Aorta (tissue), 5 donors: ENCODE data around the gene VPS35L. TPM values are rescaled to one million over a fixed set of nuclear protein-coding genes. Genes with fewer than 3 reads are reported as not detected.

Source experiments
- ATAC-seq: fragments of 200-7000 bp; cut with Tn5 transposase; one replicate; pipeline ENCODE4 v1.9.1; 2022; ENCODE audit warnings: moderate library complexity; ENCODE audit not compliant: low FRiP score
- DNase-seq, 2 donors: peaks; one replicate each; pipeline ENCODE4 v3.0.0-alpha.2; 2020
- H3K27ac ChIP-seq, 2 donors: one replicate each; pipeline ENCODE4 v1.5.1; 2013; ENCODE audit warnings: low read length in 2 of 2, mild to moderate bottlenecking in 2 of 2, moderate library complexity in 2 of 2, control low read depth in 1 of 2, inconsistent platforms in 1 of 2, low read depth in 1 of 2
- H3K27me3 ChIP-seq, 2 donors: one replicate each; pipeline ENCODE4 v1.6.1; 2013; ENCODE audit warnings: control low read depth in 1 of 2, low read length in 1 of 2, mild to moderate bottlenecking in 1 of 2, moderate library complexity in 1 of 2; ENCODE audit not compliant: insufficient read depth in 2 of 2, control insufficient read depth in 1 of 2
- H3K36me3 ChIP-seq, 2 donors: one replicate each; pipeline ENCODE4 v1.6.1; 2013; ENCODE audit warnings: control low read depth in 1 of 2, low read length in 1 of 2, mild to moderate bottlenecking in 1 of 2; ENCODE audit not compliant: insufficient read depth in 2 of 2, control insufficient read depth in 1 of 2
- H3K4me1 ChIP-seq, 2 donors: one replicate each; pipeline ENCODE4 v1.6.1; 2013; ENCODE audit warnings: low read length in 2 of 2, control low read depth in 1 of 2, mild to moderate bottlenecking in 1 of 2, moderate library complexity in 1 of 2; ENCODE audit not compliant: insufficient read depth in 2 of 2, control insufficient read depth in 1 of 2
- H3K4me3 ChIP-seq, 2 donors: one replicate each; pipeline ENCODE4 v1.5.1; 2013; ENCODE audit warnings: low read length in 2 of 2, control low read depth in 1 of 2, mild to moderate bottlenecking in 1 of 2
- H3K9me3 ChIP-seq: one replicate; pipeline ENCODE4 v1.6.1; 2013; ENCODE audit warnings: mild to moderate bottlenecking, low read length; ENCODE audit not compliant: control insufficient read depth
- WGBS, 2 donors: extraction: QIAGEN DNeasy Blood & Tissue Kit; methylation state at CpG; one replicate each; pipeline ENCODE4 v1.1.7; 2013; 5-methylcytosine and 5-hydroxymethylcytosine counted together
- intact Hi-C, 2 donors: fragments of 100-400 bp; cut with DNase I; formaldehyde crosslinking; loops; one replicate each; pipeline versions ENCODE4 v1.14.2 to v1.15.0; 2022
- long read RNA-seq, 2 donors: library from polyadenylated mRNA; unstranded; transcript quantifications; one replicate each; pipeline ENCODE4 v2.0.0, GENCODE V29; 2020 to 2021
- polyA plus RNA-seq, 2 donors: library from polyadenylated mRNA; stranded (reverse); fragments of 200-250 nt; gene quantifications; one replicate each; pipeline ENCODE4 v1.2.3, GENCODE V29; 2013
- total RNA-seq, 2 donors: library from RNA; stranded (reverse); fragmentation: NEBNext Ultra II Directional; extraction: Animal tissue kit (Norgen Biotek cat#: 25700); gene quantifications; one replicate each; pipeline ENCODE4 v1.2.1, GENCODE V29; 2021
- donor health status: healthy with polysubstance abuse.
- donor health status: Bipolar disorder and iron deficiency.
- donor health status: DM: no; HTN: no; CAD: no.
- donor health status: DM: no; HTN: no; CAD: no.
- donor health status: DM: yes; HTN: yes; CAD: no.

Gene VPS35L, protein sequence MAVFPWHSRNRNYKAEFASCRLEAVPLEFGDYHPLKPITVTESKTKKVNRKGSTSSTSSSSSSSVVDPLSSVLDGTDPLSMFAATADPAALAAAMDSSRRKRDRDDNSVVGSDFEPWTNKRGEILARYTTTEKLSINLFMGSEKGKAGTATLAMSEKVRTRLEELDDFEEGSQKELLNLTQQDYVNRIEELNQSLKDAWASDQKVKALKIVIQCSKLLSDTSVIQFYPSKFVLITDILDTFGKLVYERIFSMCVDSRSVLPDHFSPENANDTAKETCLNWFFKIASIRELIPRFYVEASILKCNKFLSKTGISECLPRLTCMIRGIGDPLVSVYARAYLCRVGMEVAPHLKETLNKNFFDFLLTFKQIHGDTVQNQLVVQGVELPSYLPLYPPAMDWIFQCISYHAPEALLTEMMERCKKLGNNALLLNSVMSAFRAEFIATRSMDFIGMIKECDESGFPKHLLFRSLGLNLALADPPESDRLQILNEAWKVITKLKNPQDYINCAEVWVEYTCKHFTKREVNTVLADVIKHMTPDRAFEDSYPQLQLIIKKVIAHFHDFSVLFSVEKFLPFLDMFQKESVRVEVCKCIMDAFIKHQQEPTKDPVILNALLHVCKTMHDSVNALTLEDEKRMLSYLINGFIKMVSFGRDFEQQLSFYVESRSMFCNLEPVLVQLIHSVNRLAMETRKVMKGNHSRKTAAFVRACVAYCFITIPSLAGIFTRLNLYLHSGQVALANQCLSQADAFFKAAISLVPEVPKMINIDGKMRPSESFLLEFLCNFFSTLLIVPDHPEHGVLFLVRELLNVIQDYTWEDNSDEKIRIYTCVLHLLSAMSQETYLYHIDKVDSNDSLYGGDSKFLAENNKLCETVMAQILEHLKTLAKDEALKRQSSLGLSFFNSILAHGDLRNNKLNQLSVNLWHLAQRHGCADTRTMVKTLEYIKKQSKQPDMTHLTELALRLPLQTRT
- total RNA-seq (10 to 100 TPM; 48.8 to 66.8 TPM), polyA plus RNA-seq (10 to 100 TPM; 31.4 to 32.8 TPM)
- long read RNA-seq, donor 1, transcript VPS35L-203 (31 exons, 3,855 nt) = major isoform, 42 of 101 reads
- long read RNA-seq, donor 1, partial matches to known transcripts = 39 of 101 reads
- long read RNA-seq, donor 1, other reads (novel, unspliced or antisense) = 19 of 101 reads
- long read RNA-seq, donor 2, transcript VPS35L-203 (31 exons, 3,855 nt) = major isoform, 16 of 64 reads
- long read RNA-seq, donor 2, partial matches to known transcripts = 29 of 64 reads
- long read RNA-seq, donor 2, other reads (novel, unspliced or antisense) = 18 of 64 reads

DNA sequence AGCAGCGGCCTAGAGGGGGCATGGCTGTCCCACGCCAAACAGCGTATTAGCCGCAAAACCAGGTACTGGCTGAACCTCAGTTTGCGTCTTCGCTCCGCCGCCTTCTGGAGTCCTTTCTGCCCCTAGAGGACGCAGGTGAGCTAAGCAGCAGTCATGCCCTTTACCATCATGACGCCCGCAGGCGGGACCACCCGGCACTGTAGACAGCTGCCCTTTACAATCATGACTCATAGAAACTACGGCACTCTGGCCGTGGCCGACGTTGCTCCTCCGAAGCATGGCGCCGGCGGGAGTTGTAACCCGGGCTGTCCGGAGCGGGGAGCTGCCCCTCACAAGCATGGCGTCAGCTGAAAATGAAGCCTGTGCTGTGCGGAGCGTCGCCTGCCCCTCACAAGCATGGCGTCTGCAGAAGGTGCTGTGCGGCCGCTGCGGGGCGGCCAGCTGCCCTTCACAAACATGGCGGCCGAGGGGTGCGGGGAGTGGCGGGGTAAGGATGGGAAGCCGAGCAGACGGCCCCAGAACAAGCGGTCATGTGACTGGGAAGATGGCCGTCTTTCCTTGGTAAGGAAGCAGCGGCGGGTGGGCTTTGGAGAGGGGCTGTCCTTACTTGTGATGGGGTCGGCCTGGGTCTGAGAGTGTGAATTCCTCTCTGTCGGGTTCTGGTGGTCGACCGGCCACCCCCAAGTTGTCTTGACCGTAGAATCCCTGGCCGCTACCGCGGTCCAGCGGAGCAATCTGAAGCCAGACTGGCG lies at the start of gene VPS35L:
VPS35L (plus strand) TSS at position 518 of the 752 bp plus-strand sequence; CDS start at position 545, 27 bp downstream.
- Histone ChIP-seq H3K27me3 (no peaks in the 10 kb centered on the region), H3K27ac (peak within 1 kb of the TSS in 1 of 2 donors; percentile 39), H3K36me3 (no peaks in the 10 kb centered on the region), H3K4me3 (peak within 1 kb of the TSS; percentile 51), H3K9me3 (no peaks in the 10 kb centered on the region), H3K4me1 (no peaks in the 10 kb centered on the region)
- peak; percentile 100 for ATAC-seq
- peak; percentile 99 to 100 for DNase-seq
- intact Hi-C loops = loop anchor here in 1 of 2 donors (5.0 to 10.0 kb wide), 2 partner anchors 159 to 332 kb away; partner anchors contain the start of genes IQCK and KNOP1
- 0 to 1% methylated on average over 53 of the region's 53 CpGs for WGBS, 2 donors

DNA sequence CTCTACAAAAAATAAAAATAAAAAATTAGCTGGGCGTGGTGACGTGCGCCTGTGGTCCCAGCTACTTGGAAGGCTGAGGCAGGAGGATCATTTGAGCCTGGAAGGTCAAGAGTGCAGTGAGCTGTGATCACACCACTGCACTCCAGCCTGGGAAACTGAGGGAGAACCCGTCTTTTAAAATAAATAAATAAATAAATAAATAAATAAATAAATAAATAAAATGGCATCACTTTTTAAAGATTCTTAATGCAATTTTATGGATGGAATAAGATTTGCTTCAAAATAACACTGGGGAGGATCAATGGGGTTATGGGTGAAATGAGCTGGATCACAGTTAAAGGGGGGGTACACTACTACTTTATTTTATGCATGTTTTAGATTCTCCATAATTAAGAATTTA lies 48.5 kb upstream of the VPS35L start:
- Histone ChIP-seq H3K27me3 (no peaks in the 10 kb centered on the region), H3K4me1 (no peaks in the 10 kb centered on the region), H3K36me3 (peaks cover 9 to 10% of the 10 kb centered on the region in 2 donors), H3K27ac (no peak overlapping the region), H3K9me3 (no peaks in the 10 kb centered on the region), H3K4me3 (no peak overlapping the region)
- intact Hi-C loops = no loop called here
- DNase-seq (no peak), ATAC-seq (no peak)
- 96 to 98% methylated on average over 4 of the region's 4 CpGs for WGBS, 2 donors

DNA sequence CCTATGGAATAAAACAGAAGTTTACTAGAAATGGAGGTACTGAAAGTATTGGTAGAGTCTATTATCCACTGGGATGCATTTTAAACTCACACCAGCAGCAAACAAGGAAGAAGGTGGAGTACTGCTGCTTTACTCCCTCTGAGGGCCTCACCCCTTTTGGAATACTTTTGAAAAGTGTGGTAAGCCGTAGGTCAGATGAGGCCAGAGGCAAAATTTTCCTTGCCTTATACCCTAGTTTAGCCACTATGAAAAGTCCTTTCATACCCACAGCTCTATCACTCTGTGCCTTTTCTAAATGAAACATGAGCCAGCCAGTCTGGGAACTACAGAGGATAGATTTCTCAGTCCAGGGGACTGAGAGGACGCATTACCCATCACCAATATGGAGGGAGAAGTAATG lies 47.6 kb upstream of the VPS35L start:
- DNase-seq = no peak
- no peaks in the 10 kb centered on the region for H3K9me3 ChIP-seq
- 94 to 100% methylated on average over 2 of the region's 2 CpGs for WGBS, 2 donors
- no peaks in the 10 kb centered on the region for H3K4me1 ChIP-seq
- peaks cover 9 to 10% of the 10 kb centered on the region in 2 donors for H3K36me3 ChIP-seq
- no peak overlapping the region for H3K4me3 ChIP-seq
- H3K27me3 ChIP-seq = no peaks in the 10 kb centered on the region
- no peak for ATAC-seq
- H3K27ac ChIP-seq = no peak overlapping the region
- intact Hi-C loops = no loop called here

DNA sequence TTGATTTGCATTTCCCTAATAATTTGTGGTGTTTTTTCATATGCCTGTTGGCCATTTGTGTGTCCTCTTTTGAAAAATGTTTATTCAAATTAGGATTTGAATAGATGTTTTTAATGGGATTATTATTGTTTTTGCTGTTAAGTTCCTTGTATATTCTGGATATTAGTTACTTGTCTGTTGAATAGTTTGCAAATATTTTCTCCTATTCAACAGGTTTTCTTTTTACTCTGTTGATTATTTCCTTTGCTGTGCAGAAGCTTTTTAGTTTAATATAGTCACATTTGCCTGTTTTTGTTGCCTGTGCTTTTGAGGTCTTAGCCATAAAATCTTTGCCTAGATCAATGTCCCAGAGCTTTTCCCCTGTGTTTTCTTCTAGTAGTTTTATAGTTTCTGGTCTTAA lies 43.2 kb upstream of the VPS35L start:
- H3K27ac ChIP-seq = no peak overlapping the region
- H3K27me3 ChIP-seq = no peaks in the 10 kb centered on the region
- peaks cover 1 to 4% of the 10 kb centered on the region in 2 donors for H3K36me3 ChIP-seq
- ATAC-seq (no peak), DNase-seq (no peak)
- H3K4me1 ChIP-seq = no peaks in the 10 kb centered on the region
- H3K4me3 ChIP-seq = no peak overlapping the region
- intact Hi-C loops = no loop called here
- no peaks in the 10 kb centered on the region for H3K9me3 ChIP-seq

DNA sequence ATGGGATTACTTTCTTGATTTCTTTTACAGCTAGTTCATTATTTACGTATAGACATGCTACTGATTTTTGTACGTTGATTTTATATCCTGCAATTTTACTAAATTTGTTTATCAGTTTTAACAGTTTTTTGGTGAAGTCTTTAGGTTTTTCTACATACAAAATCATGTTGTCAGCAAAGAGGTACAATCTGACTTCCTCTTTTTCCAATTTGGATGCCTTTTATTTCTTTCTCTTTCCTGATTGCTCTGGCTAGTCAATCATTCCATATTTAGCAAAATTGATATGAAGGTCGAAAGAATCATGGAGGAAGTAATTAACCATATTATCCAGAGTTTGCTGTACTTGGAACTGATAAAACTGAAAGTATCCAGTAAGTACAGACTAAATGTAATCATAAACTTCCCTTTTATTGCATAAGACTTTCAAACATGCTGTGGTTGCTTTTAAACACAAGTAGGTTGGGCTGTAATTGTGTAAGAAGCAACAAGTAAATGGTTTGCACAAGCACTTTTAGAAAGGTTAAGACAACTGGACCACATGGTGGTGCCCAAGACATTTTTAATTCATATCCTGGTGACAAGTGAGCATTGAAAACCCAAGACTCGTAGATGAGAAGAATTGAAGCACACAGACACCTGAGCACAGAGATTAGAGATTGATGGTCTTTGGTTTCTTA lies 42.0 kb upstream of the VPS35L start:
- WGBS, 2 donors = 87 to 90% methylated on average over 4 of the region's 4 CpGs
- Histone ChIP-seq H3K9me3 (no peaks in the 10 kb centered on the region), H3K4me3 (no peak overlapping the region), H3K4me1 (no peaks in the 10 kb centered on the region), H3K27ac (no peak overlapping the region), H3K36me3 (peaks cover 1 to 4% of the 10 kb centered on the region in 2 donors), H3K27me3 (no peaks in the 10 kb centered on the region)
- ATAC-seq (no peak), DNase-seq (no peak)
- intact Hi-C loops = no loop called here

DNA sequence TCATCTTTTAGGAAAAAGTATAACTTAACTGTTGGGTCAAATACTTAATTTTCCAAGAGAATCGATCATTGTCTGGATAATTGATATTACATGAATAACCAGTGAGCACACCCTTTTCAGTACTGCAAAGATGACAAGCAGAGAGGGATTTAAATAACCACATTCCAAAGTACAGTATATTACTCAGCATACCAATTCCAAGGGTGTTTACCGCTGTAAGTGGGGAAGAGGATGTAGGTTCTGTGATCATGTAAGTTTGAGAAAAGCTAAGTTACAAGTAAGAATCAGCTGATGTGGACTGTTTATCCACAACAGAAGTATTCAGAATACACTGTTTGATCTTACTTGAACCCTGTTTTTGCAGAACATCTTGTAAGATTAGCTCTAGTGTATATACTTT lies 39.7 kb upstream of the VPS35L start:
- 92 to 96% methylated on average over 2 of the region's 2 CpGs for WGBS, 2 donors
- no peak for ATAC-seq
- intact Hi-C loops = no loop called here
- DNase-seq = no peak
- Histone ChIP-seq H3K27ac (no peak overlapping the region), H3K36me3 (peaks cover 0 to 4% of the 10 kb centered on the region in 2 donors), H3K27me3 (no peaks in the 10 kb centered on the region), H3K4me1 (peaks cover 0 to under 1% of the 10 kb centered on the region in 2 donors), H3K9me3 (no peaks in the 10 kb centered on the region), H3K4me3 (no peak overlapping the region)

DNA sequence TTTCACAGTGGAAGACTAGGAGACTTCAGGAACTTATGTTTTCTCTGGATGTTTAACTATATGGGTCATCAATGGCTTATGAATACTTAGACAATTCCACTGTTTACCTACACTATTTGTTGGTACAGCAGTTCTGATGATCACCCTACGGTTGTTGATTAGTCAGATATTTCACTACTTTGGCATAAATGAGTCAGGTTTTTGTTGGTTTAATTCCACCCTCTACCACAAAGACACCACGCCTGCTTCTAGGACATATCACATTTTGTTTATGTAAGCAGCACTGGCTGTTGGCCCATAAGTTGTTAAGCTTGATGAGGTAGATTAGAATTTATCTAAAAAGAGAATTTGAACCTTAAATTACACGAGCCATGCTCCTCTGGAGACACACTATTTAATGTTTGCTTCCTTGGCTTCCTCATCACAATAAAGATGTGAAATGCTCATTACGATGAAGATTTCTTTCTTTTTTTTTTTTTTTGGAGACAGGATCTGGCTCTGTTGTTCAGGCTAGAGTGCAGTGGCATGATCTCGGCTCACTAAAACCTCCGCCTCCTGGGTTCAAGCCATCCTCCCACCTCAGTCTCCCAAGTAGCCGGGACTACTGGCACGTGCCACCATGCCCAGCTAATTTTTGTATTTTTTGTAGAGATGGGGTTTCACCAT lies 37.9 kb upstream of the VPS35L start:
- Histone ChIP-seq H3K36me3 (peaks cover 0 to 4% of the 10 kb centered on the region in 2 donors), H3K27me3 (no peaks in the 10 kb centered on the region), H3K4me3 (no peak overlapping the region), H3K4me1 (peaks cover 0 to 3% of the 10 kb centered on the region in 2 donors), H3K27ac (no peak overlapping the region), H3K9me3 (no peaks in the 10 kb centered on the region)
- DNase-seq (no peak), ATAC-seq (no peak)
- intact Hi-C loops = no loop called here
- 76 to 78% methylated on average over 8 of the region's 8 CpGs for WGBS, 2 donors
